CD4-positive, alpha-beta T cell treated with Interleukin-1 beta for 1 hour (primary cell): ENCODE results near the gene SPRED1.

ENCODE experiments used
- DNase-seq, 2 donors: peaks; one replicate each; pipeline ENCODE4 v3.0.0-alpha.2; 2020 to 2022

SPRED1 gene

DNA sequence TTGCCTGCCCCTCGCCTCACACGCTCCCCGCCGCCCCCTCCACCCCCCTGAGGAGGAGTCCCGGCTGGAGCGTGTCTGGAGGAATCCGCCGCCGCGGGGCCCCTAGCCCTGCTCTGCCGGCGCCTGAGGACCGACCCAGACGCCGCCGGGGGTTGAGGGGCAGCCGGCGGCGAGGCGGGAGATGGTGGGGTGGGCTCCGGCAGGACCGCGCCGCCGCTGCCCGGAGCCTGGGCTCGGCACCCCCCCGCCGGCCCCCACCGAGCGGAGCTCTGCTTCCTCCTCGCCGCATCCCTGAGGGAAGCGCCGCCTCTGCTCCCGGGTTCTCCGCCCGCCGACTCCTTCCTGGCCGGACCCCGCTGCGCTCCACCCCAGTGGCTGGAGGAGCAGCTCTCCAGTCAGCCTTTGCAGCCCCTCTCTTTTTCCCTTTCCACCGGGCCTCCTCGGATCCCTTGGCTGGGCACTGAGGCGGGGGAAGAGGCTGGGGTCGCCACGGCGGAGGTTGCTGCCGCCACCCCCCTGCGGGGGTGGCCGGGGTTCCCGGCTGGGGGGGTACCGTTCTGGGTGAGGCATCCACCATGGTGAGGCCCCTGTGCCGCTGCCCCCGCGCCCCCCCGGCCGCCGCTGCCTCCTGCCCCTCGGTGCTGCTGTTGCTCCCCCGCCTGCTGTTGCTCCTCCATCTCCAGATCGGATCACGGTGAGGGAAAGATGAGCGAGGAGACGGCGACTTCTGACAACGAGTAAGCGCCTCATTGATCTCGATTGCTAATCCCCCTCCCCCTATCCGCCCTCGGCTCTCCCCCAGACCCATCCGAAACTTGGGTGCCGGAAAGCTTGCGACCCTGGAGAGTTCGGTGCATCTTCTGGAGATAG is at the start of gene SPRED1:
Gene SPRED1 (plus strand): TSS at position 356 of the 870 bp plus-strand sequence. CDS start 350 bp downstream, at position 706.
- DNase-seq, result peak in 1 of 2 donors; percentile 7

DNA sequence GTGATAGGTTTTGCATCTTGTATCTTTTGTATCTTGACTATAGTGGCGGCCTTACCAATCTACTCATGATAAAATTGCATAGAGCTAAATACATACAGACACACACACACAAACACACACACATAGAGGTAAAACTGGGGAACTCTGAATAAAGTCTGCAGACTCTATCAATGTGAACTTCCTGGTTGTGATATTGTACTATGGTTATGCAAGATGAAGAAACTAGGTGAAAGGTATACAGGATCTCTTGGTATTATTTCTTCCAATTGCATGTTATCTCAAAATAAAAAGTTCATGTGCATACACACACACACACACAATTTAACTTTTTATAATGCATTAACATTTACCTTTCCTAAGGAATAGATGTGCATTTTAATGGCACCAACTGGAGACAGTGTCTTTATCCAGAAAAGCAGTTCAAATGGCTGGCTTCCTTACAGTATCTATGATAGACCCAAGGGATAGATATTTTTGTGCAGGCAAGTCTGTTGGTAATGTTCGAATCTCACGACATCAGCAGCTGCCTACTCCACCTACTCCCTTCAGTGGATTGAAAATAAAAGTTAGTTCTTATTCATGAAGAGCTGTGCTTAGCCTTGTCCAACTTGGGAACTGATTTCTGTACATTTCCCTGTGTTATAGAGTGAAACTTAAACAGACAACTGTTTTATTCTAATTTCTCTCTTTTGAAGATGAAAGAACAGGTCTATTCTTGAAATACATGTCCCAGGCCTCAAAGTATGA is 46.9 kb upstream of the SPRED1 start:
- no peak for DNase-seq

DNA sequence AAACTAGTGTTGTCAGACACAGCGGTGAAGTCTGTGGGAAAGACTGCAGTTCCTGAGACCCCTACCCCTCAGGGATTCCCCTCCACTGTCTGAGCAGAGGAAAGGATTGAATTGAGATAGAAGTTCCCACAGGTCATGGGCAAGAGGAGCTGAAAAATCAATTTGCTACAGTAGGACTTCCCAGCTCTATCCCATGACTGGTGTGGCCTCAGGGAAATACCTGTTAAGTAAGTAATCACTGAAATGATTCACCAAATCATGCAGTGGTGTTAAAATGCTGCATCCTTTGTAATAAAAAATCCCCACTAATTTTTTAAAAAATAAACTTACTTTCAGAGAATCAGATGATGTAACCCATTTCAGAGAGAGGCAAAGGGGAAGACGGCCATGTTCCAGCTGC is 45.0 kb upstream of the SPRED1 start:
- no peak for DNase-seq

DNA sequence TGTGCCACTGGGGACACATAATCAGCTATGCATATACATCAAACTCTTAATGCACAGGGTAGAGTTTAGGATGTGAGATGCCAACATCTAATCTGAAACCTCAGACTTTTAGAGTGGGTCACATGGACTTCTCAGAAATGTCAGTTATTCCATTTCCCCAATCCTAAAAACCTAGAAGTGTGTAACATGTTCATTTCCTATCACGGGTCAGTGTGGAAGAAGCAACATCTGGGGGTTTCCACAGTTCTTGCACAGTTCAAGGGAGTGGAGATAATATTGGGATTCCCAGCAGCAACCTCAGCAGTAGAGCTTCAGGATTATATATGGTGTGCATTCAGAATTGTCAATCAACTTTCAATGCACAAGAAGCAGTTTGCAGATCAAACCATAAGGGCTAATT is 44.4 kb upstream of the SPRED1 start:
- DNase-seq, result no peak

DNA sequence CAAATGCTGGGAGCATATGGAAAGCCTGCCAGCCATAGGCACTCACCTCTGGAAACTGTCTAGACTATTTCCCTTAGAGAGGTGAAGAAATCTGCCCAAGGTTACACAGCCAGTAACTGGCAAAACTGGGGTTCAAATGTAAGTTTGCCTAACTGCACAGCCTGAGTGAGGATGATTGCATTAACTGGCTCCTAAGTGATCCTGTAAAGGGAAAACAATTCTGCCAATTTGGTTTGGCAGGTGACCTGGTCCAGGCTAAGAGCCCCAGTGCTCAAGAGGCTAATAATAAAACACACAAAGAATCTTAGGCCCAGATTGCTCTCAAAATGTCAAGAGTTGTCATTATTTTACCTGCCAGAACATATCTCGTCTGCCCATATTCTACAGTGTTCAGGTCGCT is 43.9 kb upstream of the SPRED1 start:
- DNase-seq, result no peak

DNA sequence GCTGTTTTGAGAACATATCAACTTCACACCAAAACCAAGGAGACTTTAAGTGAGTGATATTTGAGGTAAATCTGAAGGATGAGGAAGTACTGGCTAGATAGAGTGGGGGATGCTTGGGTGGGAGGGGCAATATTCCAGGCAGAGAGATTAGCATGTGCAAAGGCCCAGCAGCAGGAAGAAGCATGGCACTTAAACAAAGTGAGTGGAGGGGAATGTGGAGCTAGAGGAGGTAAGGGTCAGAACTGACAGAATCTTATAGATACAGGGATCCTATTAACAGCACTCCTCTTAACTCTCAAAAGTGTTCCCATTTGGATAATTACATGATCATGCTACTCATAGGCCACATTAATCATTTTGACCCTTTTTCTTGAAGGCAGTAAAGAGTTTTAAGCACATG is 41.4 kb upstream of the SPRED1 start:
- DNase-seq, result no peak

DNA sequence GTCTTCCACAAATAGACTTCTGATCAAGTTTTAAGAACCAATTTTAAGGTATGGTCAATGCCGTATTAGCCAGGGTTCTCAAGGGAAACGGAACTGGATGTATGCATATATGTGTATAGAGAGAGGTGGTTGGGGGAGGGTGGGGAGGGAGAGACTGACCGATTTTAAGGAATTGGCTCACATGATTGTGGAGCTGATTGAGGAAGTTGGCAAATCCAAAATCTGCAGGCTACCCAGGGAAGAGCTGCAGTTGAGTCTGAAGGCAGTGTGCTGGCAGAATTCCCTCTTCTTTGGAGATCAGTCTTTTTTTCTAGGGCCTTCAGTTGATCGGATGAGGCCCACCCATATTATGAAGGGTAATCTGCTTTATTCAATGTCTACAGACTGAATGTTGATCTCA is 40.8 kb upstream of the SPRED1 start:
- DNase-seq, result no peak

DNA sequence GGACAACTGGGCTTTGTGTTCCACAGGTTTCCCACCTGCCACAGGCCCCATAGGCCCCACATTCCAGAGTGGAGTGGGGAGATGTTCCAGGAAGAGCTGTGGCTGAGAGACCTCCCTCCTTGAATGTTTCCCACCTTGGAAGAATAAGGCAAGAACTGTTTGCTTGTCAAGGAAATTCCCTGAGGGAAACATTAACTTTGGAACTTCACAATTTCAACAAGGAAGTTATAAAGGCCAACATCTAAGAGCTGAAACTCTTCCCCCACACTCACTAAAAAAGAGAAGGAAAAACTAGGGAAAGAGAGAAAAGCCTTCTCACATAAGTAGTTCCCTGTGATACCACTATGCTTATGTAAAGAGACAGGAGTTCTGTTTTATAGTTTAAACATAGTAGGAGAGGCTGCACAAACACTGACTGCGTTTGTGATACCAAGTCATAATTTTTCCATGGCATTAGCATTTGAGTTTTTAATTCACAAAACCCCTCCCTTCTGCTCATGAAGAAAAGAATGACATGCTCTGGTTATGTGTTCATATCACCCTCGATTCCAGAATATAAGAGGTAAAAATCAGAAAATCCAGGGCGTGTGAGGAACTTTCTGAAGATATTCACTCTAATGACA is 39.8 kb upstream of the SPRED1 start:
- no peak for DNase-seq

DNA sequence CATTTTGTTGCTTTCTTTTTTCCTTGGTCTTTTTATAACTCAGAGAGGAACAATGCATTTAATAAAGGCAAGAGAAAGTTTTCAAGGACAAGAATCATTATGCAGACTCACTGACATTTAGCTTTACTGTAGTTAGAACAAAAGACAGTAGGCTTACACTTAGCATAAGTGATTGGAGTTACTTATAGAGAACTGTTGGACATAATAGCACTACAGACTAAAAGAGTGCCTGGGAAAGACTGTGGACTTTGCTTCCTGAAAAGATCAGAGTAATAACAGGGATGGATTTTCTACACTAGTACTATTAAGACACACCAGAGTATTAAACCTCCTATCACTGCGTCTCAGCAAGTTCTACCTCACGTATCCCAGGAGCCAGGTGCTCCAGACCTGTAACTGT is 39.3 kb upstream of the SPRED1 start:
- no peak for DNase-seq

DNA sequence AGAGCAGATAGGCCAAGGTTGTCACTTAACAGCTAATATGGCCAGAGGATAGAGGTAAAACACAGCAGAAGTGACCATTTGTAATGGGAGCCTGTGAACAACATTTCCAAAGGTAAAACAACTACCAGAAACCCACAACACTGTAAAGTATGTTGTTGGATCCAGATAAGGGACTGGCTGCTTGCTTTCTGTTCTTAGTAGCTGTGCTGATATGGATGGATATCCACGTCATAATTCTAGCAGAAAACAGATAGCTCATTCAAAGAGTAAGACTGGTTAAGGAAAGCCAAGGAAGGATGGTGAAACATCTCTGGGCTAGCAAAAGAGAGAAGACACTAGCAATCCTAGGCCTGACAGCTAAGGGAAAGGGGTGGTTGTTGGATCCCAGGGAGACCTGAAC is 36.9 kb upstream of the SPRED1 start:
- DNase-seq, result no peak

DNA sequence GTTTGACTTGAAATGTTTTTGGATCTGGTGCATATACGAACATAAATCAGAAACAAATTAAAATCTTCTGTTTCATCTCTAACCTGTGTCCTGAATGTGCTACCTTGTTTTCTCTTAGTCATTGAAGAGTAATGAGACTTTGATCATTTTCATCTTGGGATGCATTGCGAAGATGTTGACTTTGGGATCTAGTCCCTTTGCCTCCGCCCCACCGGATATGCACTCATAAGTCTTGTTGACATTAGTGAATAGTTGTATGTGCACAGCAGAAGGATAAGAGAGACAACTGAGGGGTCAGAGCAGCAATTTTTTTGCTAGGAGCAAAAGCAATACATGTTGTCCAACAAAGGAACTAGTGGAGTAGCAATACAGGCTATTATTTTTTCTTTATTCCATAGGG is 35.9 kb upstream of the SPRED1 start:
- DNase-seq, result no peak

DNA sequence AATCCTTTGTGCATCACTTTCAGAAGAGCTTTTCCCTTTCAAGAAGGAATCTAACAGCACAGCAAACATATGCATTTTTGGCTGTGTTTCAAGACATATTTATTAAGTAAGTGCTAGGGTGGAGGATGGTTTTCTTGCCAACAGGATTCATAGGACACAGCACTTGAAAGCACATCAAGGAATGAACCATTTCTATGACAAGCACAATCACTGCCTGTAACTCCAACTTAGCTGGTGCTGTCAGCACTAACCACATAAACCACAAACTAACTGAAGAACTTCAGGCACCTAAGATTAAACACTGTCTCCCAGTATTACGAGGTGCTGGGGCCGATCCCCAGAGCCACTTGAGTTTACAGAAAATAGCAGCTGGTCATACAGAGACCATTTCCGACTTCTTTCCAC is 35.4 kb upstream of the SPRED1 start:
- DNase-seq, result no peak

DNA sequence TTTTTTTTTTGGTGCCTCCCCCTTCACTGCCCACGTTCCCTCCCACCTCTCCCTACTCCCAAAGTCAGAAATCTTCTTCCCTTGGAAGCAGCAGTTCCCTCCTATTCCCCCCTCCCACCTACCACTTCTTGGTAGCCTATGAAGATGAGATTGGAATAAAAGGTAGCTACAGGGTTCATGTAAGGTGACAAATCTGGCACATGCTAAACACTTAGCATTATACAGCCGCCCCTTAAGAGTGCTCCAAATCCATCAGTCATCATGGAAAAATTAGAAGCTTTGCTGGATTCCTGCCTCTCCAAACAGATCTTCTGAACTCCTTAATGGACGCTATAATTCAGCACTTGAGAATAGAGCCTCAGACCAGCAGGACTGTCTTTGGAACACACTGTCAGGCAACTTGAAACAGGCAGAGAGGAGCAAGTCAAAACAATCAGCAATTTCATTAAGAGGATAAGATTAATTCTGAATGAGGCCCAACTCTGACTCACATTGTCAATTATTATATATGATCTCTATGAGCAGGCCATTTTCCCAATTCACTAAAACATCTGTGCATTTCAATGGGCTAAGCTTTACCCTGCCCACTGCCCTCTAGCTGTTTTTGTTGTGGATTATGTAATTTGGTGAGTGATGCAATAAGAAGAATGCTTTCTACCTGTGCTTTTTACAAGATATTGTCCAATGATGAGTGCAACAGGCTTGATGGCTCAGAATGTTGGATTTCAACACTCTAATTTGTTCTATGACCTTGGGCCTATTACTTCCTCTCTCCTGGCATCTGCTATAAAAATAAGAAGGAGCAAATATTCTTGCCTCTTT is 34.6 kb upstream of the SPRED1 start:
- no peak for DNase-seq

DNA sequence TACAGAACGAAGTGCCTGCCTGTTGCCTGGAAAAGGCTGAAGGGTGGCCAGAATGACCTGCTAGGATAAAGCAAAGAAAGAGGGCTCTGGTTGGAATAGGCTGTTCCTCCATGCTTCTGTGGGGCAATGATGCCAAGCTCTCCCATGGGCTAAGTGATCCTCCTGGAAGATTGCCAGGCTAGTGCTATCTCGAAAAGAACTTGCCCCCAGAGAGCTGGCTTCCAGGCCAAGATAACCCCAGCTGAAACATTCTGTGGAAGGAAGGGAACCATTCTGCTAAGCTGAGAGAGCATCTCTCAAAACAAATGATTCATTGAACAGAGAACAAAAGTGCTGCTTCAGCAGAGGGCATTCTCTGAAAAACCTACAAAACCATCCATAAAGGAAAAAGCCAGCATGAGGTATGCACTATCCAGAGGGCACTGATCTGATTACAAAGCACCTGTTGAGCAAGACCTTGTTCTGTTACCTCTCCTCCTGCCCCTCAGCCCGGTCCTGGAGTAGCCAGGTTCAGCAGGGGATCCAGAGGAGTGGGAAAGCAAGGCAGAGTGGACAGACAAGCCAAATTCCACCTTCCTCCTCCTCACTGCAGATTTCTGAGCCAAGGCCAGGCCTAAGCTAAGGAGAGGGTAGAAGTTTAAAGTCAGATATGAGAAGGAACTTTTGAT is 31.9 kb upstream of the SPRED1 start:
- no peak for DNase-seq

DNA sequence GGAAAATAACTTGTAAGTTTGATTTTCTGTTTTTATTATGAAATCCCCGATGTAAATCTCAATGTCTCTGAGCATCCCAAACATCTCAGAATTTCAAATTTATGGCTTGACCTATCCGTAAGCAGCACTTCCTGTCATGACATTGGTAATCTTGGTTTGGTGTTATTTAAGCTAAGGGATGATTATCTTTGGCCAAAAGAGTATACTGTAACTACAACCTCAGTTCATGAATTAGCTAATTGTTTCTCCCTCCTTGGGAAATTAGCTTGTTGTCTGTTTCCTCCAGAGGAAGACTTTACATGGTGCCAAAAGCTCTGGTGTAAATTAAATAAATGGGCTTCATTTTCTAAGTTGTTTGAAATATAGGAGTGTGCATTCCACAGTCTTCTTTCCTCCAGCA is 28.1 kb upstream of the SPRED1 start:
- DNase-seq, result no peak

DNA sequence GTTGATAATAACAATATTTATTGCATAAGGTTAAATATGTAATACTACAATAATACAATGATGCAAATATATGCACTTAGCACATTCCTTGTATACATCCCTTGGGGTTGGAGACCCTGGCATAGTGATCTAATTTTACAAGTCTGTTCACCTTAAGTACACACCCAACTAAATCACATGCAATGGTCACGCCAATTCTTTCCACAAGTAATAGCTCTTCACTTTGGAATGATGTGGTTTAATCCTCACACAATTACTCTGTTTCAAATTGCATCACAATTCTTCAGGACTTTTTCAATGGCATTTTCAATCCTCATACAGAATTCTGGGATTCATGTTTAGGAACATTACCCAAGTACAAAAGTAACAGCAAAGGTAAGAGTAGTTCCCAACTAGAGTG is 27.3 kb upstream of the SPRED1 start:
- DNase-seq, result no peak

DNA sequence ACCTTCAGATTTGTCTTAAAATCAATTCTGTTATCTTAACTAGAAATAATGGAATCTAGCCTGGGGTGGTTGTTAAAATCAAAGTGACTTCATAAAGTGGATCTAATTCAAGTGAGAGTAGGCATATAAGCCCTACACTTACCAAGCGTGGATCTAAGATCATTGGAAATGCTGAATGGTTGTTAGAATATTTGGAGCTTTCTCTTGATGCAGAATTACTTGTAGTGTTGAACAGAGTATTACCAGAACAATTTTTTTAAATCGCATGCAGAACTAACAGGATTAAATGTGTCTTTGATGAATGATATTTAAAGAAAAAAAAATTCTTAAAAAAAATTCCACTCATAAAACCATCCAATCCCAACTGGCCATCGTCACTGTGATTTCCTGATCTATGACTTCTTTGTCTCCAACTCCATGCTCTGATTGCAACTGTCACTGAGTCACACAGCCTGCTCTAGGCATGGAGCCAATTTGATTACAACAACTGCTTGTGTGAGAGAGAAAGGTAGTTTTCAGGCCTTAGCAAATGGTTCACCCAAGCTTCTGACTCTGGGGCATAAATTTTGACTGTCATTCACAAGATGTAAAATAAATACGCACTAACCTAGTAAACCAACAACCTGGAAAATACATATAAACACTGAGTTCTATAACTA is 25.9 kb upstream of the SPRED1 start:
- DNase-seq, result no peak

DNA sequence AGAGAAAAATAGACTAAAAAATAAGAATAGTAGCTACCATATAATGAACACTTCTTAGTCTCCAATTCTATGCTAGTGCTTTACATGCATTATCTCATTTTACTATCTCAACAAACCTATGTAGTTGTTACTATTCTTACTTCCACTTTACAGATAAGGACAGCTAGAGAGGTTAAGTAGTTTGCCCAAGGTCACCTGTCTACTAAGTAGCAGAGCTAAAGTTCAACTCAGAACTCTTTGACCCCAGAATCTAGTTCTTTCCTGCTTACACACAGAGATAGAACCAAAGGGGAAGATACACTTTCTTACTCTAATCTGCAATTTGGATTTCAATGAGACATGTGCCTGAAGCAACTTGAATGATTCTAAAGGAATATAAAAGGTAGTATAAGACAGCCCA is 24.7 kb upstream of the SPRED1 start:
- no peak for DNase-seq

DNA sequence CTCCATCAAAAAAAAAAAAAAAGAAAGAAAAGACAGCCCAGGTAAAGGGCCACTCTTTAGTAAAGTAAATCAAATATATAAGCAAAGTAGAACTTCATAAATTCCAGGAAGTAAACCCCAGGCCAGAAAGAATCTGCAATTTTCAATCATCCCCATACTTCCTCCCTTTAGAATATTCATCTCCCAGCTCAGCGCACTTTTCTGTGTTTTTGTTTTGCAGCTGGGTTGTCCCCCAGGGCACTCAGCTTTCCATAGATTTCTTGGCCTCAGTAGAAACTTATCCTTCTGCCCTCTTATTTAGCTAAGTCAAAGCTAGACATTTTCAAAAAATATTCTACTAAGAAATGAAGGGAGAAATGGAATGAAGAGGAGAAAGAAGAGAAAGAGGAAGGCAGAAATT is 24.0 kb upstream of the SPRED1 start:
- no peak for DNase-seq

DNA sequence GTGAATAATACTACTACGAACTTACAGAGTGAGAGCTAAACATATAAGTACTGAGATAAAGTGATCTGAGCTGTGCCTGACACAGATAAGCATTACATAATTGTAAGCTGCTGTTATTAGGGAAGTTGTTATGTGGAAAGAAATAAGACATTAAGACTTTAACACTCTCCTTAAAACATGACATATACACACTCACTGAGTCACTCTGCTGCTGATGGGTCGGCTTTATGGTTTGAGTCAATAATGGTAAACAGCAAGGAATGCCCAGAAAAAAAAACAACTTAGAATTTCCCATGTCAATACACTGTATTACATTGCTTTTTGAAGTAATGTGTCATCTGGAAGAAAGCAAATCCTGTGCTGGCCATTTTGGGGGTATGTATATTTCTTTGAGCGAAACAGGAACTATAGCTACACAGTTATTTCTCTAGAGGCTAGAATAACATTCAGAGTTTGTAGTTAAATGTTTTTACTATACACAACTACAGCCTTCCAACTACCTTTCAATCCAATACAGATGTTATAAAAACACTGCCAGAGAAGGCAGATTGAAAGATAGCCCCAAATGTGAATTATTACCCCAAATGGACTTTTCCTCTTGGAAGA is 22.8 kb upstream of the SPRED1 start:
- no peak for DNase-seq

DNA sequence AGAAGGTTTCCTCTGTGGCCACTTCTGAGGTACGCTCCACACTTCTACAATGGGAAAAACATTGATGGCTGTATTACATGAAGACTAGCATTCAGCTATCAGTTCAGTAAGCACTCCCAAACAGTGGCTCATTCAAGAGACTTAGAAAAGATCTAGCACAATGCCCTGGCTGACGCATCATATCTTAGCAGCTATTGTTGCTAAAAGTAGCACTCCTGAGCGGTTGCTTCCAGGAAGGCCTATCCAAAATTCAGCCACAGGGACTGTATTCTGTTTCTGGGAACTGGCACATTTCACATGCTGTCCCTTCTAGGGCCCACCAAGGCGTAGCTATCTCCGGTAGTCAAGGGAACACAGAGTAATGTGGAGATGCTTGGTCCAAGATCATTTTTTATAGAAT is 21.2 kb upstream of the SPRED1 start:
- no peak for DNase-seq
